NCI-H2196 treated with DMSO at 0.1 percent for 48 hours (cell line): ENCODE results near the gene PRR35.
A peak's percentile ranks its signal among the peaks of the same experiment; 100 is the strongest.

Experiments
- DNase-seq: peaks from one replicate; lab custom pipeline; 2025; ENCODE audit not compliant: unreplicated experiment; lab: John Stamatoyannopoulos, UW

Gene PRR35

DNA sequence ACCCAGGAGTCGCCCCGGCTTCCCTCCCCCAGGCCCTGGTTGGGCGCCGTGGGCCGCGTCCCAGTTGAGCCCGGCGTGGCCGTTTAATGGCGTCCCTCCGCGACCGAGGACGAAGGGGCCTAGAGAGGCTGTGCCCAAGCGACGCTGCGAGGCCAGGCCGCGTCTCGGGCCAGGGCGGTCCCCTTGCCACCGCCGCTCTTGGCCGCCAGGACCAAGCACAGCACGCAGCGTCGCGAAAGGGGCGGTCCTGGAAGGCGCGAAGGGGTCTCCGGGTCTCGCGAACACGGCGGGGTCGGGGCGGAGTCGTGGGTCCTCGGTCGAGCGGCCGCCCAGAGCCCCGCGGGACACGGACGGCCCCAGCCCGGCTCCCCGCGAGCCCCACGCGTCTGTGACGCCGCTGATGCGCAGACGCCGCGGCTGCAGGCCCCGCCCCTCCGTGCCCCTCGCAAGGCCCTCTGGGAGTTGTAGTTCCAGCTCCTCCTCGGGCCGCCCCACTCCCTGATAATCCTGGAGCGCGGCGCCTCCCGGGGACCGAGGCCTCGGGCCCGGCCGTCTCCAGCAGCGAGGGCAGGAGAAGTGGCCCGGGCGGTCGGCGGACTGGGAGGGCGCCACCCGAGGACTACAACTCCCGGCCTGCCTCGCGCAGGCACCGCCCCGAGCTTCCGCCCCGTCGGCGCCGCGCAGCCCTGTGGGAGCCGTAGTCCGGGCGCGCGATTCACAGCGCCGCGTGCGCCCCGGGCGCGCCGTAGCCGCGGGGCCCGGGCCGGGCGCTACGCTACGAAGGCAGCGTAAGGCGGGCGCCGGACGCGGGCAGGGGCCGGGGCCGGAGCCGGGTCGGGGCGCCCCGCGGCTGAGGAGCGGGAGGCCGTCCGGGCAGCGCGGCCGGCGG, 32.9 kb upstream of the PRR35 start, which contains the start of gene CAPN15:
Gene CAPN15 (plus strand): TSS at position 698 of the 889 bp plus-strand sequence. CDS start 19,127 bp downstream, outside the sequence.
- peak; percentile 81 for DNase-seq

- no peak for DNase-seq
Observed at GRCh38 chr16:528111-529011, 31.8 kb upstream of the PRR35 start.

DNA sequence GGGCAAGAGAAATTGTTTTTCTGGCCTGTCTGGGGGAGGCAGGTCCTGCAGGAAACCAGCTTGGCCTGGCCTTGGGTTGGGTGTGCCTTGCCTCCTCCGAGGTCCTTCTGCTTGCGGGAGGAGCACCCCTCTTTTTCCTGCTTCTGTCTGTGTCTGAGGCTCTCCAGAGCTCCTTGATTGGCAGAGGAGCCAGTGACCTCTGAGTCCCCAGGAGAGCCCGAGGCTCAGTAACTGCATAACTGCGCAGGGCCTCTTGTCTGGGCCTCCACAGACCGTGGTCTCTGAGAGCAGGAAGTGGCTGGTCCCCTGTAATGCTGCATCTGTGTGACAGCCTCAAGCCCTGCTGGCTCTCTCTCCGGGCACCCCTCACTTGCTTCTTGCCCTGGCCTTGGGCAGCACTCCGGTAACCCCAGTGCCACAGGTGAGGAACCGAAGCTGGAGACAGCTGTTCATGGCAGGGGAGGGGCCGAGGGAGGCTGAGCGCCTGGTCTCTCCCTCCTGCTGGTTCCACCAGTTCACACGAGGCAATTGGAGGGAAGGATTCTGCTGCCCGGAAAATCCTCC, 31.1 kb upstream of the PRR35 start:
- DNase-seq: no peak

DNA sequence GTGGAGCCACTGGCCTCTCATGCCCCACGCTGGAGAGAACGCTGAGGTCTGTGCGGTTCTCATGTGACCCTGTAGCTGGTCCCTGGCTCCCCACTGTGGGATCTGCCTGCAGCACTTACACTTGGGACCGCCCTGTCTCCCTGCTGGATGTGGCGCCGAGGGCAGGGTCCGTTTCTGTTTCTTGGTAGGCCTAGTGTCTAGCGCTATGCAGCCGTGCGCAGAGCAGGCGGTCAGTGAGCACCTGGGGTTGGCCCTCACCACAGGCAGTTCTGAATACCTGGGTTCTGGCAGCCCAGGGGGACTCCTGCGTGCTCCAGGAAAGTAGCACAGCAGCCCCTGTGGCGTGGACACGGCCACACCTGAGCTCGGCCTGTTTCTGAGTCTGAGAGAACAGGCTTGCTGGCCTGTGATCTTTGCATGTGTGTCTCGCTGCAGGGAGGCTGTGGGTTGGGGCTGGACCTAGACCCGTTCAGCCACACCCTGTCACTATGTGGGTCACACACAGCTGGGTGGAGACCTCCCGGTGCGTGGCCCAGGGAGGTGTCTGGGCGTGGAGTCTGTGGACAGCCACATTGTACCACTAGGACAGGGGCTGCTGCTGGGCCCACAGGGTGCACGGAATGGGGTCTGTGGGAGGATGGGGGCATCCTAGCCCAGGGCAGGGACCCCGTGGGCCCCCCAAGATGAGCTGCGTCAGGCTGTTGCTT, 29.9 kb upstream of the PRR35 start:
- no peak for DNase-seq

DNA sequence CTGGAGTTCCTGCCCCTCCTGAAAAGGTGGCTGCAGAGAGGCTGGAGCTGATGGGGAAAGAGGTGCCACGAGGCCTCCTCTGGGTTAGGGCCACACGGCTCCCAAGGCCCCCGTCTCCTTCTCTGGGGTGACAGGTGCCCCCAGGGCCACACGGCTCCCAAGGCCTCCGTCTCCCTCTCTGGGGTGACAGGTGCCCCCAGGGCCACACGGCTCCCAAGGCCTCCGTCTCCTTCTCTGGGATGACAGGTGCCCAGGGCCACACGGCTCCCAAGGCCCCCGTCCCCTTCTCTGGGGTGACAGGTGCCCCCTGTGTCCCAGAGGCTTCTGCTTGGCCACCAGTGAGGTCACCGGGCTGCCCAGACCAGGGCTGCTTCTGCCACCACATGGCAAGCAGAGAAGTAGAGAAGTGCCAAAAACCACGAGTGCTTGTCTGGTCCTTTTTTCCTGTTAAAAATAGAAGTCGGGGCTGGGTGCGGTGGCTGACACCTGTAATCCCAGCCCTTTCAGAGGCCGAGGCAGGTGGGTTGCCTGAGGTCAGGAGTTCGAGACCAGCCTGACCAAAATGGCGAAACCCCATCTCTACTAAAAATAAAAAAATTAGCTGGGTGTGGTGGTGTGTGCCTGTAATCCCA, 28.6 kb upstream of the PRR35 start:
- no peak for DNase-seq

DNA sequence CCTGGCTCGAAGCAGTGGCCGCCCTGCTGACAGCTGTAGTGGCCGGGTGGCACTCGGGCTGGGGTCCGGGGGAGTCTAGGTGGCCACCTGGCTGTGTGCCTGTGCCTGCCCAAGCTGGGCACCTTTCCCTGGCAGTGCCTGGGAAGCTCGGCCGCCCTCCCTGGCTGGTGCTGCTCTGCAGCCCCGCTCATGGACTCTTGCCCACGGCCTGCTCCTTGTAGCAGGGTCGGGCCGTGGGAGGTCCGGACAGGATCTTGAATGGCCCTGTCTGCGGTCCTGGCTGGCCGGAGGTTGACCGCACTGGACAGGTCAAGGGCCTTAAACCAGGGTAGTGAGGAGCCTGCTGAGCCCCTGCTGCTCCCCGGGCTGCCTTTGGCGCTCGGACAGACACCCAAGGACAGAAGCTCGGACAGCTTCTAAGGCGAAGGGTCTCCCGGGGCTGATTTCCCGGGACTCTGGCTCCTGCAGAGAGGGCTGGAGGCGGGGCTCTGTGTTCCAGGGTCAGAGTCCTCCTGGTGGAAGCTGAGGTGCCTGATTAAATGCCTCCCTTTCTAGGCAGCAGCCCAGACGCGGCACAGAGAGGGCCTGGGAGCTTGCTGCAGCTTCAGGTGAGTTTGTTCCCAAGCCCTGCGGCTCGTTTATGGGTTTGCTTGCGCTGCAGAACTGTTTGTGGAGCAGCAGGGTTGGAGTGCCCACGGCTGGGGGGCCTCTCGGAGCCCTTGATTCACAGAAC, 26.6 kb upstream of the PRR35 start:
- no peak for DNase-seq

- no peak for DNase-seq
Observed at GRCh38 chr16:534135-534534, 26.1 kb upstream of the PRR35 start.

DNA sequence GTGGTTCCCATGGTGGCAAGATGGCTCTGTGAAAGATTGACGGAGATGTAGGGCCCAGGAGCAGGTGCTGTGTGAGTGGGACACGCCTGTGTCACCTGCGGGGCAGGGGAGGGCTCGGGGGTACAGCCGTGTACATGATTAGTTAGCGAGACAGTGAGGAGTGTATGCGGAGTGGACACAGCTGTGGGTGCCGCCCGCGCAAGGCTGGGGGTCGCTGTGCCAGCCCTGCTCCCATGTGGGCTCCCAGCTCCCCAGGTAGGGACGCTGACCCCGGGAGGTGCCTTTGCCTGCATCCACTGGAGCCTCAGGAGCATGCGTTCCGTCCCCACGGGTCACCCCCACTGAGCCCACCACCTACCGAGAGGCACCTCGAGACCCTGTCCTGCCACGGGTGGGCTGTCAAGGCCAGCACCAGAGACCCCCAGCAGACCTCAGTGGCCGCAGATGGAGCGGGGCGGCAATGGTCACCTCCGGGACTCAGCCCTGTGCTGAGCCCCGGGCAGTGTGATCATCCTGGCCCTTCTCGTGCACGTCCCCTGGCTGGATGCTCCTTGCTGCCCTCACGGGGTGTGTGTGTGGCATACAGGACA, 25.2 kb upstream of the PRR35 start:
- no peak for DNase-seq

DNA sequence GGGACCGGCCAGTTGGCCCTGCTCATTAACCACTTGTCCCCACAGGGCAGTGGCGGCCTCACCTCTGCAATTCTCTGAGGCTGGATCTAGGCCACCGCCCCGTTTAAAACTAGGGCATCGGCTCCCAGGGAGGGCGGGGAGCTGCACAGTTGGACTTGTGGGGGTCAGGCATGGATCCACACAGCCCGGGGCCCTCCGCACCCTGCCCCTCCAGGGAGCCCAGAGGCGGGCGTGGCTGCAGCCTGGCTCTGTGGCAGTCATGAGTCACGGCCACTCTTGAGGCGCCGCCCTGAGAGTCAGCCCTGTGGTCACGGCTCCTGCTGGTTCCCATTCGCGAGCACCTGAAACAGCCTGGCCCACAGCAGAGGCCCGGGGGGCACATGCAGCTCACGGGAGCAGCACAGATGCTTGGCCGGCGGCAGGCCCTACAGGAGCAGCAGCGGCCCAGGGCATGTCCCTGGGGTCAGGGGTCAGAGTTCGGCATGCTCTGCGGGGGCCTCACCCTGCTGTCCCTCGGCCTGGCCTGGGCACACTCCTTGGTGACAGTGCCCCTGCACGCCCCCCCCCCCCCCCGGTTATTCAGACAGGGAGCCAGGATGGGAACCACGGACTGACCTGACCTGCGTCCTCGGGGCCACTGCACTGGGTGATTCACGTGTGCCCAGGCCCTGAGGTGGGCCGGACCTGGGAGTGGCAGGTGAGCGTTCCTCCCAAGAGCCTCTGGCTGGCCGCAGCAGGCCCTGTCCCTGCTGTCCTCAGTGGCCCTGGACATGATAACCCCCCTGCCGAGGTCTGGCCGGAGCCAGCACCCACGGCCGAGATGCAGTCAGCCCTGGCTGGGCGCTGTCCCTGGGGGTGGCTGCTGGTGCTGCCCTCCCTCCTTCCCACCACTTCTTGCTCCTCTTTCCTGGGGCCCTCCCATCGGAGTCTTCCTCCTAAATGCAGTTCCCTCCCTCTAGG, 24.5 kb upstream of the PRR35 start:
- no peak for DNase-seq

GRCh38 chr16:536746-537145, 23.4 kb upstream of the PRR35 start:
- DNase-seq: no peak

GRCh38 chr16:537415-538335, 22.5 kb upstream of the PRR35 start:
- DNase-seq: no peak

- no peak for DNase-seq
Observed at GRCh38 chr16:539901-540530, 20.2 kb upstream of the PRR35 start.

DNA sequence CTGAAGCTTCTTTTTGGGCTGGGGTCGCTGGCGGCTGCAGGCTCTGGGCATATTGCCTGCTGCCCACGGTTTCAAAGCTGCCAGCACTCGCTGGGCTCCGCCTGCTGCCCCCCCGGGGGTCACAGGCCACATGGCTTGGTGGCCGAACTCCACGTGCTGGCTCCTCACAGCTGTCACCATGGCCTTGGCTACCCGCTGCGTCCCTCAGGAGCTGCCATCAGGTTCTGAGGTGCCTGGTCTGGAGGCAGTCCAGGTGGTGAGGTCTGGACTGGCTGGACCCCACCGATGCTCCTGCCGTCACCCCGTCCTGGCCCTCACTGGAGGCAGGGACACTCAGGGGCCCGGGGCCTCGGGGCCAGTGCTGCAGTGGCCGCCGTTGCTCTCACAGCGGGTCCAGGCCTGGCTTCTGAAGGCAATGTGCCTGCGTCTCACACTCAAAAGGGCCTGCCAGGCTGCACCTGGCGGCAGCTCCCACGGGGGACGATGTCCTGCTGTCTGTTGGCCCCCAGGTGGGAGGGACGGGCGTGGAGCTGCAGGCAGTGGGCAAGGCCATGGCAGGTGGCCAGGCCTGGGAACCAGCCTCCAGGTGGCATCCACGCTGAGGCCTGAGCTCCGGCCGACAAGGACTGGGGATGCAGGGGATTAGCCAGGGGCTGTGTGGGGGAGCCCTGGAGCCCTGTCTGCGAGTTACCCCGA, 19.4 kb upstream of the PRR35 start:
- DNase-seq: no peak

- DNase-seq: no peak
Observed at GRCh38 chr16:543301-544164, 16.7 kb upstream of the PRR35 start.

DNA sequence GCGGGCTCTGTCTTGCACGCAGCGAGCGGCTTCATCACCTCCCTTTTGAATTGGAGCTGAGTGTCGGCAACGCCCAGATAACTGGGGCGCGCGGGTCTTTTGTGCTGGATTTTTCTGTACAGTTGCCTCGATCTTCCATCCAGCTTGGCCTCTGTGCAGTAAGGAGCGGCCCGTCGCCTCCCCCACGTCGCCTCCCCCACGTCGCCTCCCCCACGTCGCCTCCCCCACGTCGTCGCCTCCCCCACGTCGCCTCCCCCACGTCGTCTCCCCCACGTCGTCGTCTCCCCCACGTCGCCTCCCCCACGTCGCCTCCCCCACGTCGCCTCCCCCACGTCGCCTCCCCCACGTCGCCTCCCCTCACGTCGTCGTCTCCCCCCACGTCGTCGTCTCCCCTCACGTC, 15.7 kb upstream of the PRR35 start:
- DNase-seq: no peak
